Activated T-helper 17 cell treated with anti-CD3 and anti-CD28 coated beads, Interleukin-2, amount 50 U/mL, for 72 hours (primary cell): ENCODE data around the gene RIMS1. TPM values are rescaled to one million over a fixed set of nuclear protein-coding genes. Genes with fewer than 3 reads are reported as not detected.

Experiments used
- ATAC-seq: fragments of 150-1000 bp; cut with Tn5 transposase; replicated peaks from 2 replicates; pipeline ENCODE4 v1.10.0; 2021; ENCODE audit warnings: mild to moderate bottlenecking, moderate library complexity
- H3K27ac Mint-ChIP-seq: one replicate; pipeline ENCODE4 v1.8.0; 2022; ENCODE audit warnings: mixed read lengths
- H3K27me3 Mint-ChIP-seq: one replicate; pipeline ENCODE4 v1.8.0; 2022; ENCODE audit warnings: mixed read lengths
- H3K36me3 Mint-ChIP-seq: one replicate; pipeline ENCODE4 v1.8.0; 2022; ENCODE audit warnings: low read depth, mild to moderate bottlenecking, mixed read lengths
- H3K4me1 Mint-ChIP-seq: one replicate; pipeline ENCODE4 v1.8.0; 2022; ENCODE audit warnings: mixed read lengths
- H3K4me3 Mint-ChIP-seq: one replicate; pipeline ENCODE4 v1.8.0; 2022; ENCODE audit warnings: mild to moderate bottlenecking, mixed read lengths
- H3K9me3 Mint-ChIP-seq: one replicate; pipeline ENCODE4 v1.8.0; 2022; ENCODE audit warnings: mixed read lengths
- total RNA-seq, 2 donors: library from RNA; stranded (reverse); gene quantifications; one replicate each; pipeline ENCODE4 v1.2.3, GENCODE V29; 2022

Gene RIMS1
- total RNA-seq, 2 donors from 2014 or later: not detected

- no peak overlapping the region for H3K27ac Mint-ChIP-seq
- H3K9me3 Mint-ChIP-seq: peaks cover 4% of the 10 kb centered on the region
- H3K27me3 Mint-ChIP-seq: peaks cover 3% of the 10 kb centered on the region
- H3K4me3 Mint-ChIP-seq: no peak overlapping the region
- no peak for ATAC-seq
- no peaks in the 10 kb centered on the region for H3K36me3 Mint-ChIP-seq
- no peaks in the 10 kb centered on the region for H3K4me1 Mint-ChIP-seq
Measured at GRCh38 chr6:72271531-72271930, 385.2 kb downstream of the RIMS1 start.

GRCh38 chr6:72272958-72273357 lies 386.6 kb downstream of the RIMS1 start:
- no peak for ATAC-seq
- Mint-ChIP-seq H3K4me3 (no peak overlapping the region), H3K36me3 (no peaks in the 10 kb centered on the region), H3K9me3 (peaks cover 4% of the 10 kb centered on the region), H3K27me3 (peaks cover 3% of the 10 kb centered on the region), H3K27ac (no peak overlapping the region), H3K4me1 (no peaks in the 10 kb centered on the region)

DNA sequence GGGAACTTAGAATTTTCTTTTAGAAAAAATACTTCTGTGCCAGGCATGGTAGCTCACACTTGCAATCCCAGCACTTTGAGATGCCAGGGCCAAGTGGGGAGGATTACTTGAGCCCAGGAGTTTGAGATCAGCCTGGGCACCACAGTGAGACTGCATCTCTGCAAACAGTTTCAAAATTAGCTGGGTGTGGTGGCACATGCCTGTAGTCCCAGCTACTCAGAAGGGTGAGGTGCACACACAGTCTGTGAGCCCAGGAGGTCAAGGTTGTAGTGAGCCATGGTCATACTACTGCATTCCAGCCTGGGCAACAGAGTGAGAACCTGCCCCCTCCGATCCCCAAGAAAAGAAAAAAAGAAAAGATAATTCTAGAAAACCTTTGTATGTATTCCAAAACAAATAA lies 389.5 kb downstream of the RIMS1 start:
- H3K27ac Mint-ChIP-seq: no peak overlapping the region
- no peak for ATAC-seq
- H3K4me3 Mint-ChIP-seq: no peak overlapping the region
- H3K9me3 Mint-ChIP-seq: no peaks in the 10 kb centered on the region
- H3K4me1 Mint-ChIP-seq: no peaks in the 10 kb centered on the region
- no peaks in the 10 kb centered on the region for H3K27me3 Mint-ChIP-seq
- H3K36me3 Mint-ChIP-seq: no peaks in the 10 kb centered on the region

DNA sequence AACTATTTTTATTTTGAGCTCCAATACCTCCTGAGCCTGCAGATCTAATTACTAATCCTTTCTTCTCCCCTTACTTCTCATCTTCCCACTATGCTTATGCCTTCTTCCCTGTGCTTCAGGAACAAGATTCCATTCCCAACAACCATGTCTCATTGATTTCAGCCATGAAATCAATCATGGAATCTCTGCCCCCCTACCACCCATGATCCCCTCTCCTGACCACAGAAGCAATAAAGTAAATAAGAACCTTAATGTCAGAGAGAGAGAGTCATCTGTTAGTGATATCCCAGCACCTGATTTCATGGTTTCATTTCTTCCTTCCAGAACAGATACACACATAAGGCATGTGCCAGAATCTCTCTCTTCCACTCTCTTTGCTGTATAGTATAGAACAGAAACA lies 395.9 kb downstream of the RIMS1 start:
- no peak for ATAC-seq
- Mint-ChIP-seq H3K9me3 (peaks cover 4% of the 10 kb centered on the region), H3K27me3 (no peaks in the 10 kb centered on the region), H3K27ac (no peak overlapping the region), H3K4me3 (no peak overlapping the region), H3K36me3 (no peaks in the 10 kb centered on the region), H3K4me1 (no peaks in the 10 kb centered on the region)

GRCh38 chr6:72283571-72283970 lies 397.2 kb downstream of the RIMS1 start:
- Mint-ChIP-seq H3K36me3 (no peaks in the 10 kb centered on the region), H3K4me1 (no peaks in the 10 kb centered on the region), H3K9me3 (peaks cover 4% of the 10 kb centered on the region), H3K27me3 (no peaks in the 10 kb centered on the region), H3K4me3 (no peak overlapping the region), H3K27ac (no peak overlapping the region)
- ATAC-seq: no peak

DNA sequence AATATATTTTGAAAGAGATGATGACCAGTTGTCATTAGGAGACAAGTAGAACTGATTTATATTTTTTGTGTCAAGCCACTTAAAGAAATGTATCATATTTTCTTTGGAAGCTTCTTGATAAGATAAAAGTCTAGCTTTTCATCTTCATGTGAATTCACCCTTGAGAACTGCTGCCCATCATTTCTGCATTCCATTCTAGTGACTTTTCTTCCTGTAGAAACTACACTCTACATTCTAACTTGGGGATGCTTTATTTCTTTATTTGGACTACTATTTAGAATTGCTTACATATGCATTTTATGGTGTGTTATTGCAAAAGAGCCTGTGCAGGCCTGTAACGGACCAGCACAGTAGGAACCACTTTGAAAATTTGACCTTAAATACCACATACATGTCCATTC lies 400.6 kb downstream of the RIMS1 start:
- Mint-ChIP-seq H3K4me1 (no peaks in the 10 kb centered on the region), H3K9me3 (peaks cover 4% of the 10 kb centered on the region), H3K27ac (no peak overlapping the region), H3K27me3 (no peaks in the 10 kb centered on the region), H3K4me3 (no peak overlapping the region), H3K36me3 (no peaks in the 10 kb centered on the region)
- no peak for ATAC-seq

DNA sequence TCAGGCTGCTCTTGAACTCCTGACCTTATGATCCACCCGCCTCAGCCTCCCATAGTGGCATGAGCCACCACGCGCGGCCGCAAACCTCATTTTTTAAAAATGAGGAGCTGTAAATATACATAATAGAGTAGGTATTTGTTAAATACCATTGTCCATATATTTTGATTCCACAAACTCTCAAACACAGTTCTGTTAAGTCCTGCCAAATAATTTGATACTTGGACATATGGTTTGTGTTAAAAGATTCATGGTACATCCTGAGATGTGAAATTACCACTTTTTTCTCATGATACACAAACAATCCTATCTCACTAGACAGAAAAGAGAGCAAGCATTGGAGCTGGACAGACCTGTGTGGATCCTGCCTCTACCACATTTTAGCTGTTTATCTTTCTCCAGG lies 401.5 kb downstream of the RIMS1 start:
- no peaks in the 10 kb centered on the region for H3K36me3 Mint-ChIP-seq
- H3K9me3 Mint-ChIP-seq: no peaks in the 10 kb centered on the region
- ATAC-seq: no peak
- H3K27ac Mint-ChIP-seq: no peak overlapping the region
- no peak overlapping the region for H3K4me3 Mint-ChIP-seq
- H3K4me1 Mint-ChIP-seq: no peaks in the 10 kb centered on the region
- no peaks in the 10 kb centered on the region for H3K27me3 Mint-ChIP-seq

DNA sequence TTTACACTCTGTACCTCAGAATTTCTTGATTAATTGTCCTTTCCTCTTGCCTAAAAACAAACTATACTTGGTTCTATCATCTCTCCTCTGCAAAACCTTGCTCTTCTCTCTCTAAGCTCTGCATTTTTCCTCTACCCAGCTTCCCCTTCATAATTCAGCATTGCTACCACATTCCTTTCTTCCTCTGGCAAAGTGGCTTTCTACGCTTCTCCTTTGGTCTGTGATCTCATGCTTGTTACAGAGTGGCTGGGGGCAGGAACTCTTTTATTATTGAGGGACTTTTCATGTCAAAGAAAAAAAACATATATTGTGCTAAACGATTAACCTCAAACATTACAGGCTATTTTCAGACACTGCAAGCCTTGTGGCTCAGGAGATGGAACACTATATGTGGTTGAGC lies 402.2 kb downstream of the RIMS1 start:
- Mint-ChIP-seq H3K4me1 (no peaks in the 10 kb centered on the region), H3K36me3 (no peaks in the 10 kb centered on the region), H3K27me3 (no peaks in the 10 kb centered on the region), H3K27ac (no peak overlapping the region), H3K9me3 (no peaks in the 10 kb centered on the region), H3K4me3 (no peak overlapping the region)
- no peak for ATAC-seq

GRCh38 chr6:72290620-72291019 lies 404.3 kb downstream of the RIMS1 start:
- no peaks in the 10 kb centered on the region for H3K4me1 Mint-ChIP-seq
- no peaks in the 10 kb centered on the region for H3K9me3 Mint-ChIP-seq
- H3K36me3 Mint-ChIP-seq: no peaks in the 10 kb centered on the region
- H3K4me3 Mint-ChIP-seq: no peak overlapping the region
- H3K27ac Mint-ChIP-seq: no peak overlapping the region
- H3K27me3 Mint-ChIP-seq: no peaks in the 10 kb centered on the region
- no peak for ATAC-seq

GRCh38 chr6:72296375-72296774 lies 410.0 kb downstream of the RIMS1 start:
- H3K36me3 Mint-ChIP-seq: no peaks in the 10 kb centered on the region
- no peaks in the 10 kb centered on the region for H3K4me1 Mint-ChIP-seq
- no peaks in the 10 kb centered on the region for H3K27me3 Mint-ChIP-seq
- no peak for ATAC-seq
- H3K4me3 Mint-ChIP-seq: no peak overlapping the region
- H3K9me3 Mint-ChIP-seq: no peaks in the 10 kb centered on the region
- no peak overlapping the region for H3K27ac Mint-ChIP-seq

DNA sequence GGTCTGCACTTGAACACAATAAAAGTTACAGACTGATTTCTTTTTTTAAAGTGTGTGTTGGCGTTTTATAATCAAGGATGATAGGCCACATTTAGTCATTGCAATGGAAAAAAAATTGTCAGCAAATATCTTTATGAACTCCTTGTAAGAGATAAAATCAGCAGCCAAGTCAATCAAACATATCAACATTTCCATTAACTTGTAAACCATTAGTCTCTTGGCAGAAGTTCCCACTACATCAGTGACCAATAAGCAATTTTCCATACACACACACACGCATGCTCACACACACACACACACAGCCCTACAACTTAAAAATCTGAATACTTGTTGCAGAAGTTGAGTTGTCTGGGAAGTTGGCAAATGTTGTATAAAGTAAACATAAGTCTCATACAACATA lies 419.6 kb downstream of the RIMS1 start:
- no peak for ATAC-seq
- Mint-ChIP-seq H3K27ac (no peak overlapping the region), H3K27me3 (no peaks in the 10 kb centered on the region), H3K9me3 (no peaks in the 10 kb centered on the region), H3K4me1 (no peaks in the 10 kb centered on the region), H3K4me3 (no peak overlapping the region), H3K36me3 (no peaks in the 10 kb centered on the region)

DNA sequence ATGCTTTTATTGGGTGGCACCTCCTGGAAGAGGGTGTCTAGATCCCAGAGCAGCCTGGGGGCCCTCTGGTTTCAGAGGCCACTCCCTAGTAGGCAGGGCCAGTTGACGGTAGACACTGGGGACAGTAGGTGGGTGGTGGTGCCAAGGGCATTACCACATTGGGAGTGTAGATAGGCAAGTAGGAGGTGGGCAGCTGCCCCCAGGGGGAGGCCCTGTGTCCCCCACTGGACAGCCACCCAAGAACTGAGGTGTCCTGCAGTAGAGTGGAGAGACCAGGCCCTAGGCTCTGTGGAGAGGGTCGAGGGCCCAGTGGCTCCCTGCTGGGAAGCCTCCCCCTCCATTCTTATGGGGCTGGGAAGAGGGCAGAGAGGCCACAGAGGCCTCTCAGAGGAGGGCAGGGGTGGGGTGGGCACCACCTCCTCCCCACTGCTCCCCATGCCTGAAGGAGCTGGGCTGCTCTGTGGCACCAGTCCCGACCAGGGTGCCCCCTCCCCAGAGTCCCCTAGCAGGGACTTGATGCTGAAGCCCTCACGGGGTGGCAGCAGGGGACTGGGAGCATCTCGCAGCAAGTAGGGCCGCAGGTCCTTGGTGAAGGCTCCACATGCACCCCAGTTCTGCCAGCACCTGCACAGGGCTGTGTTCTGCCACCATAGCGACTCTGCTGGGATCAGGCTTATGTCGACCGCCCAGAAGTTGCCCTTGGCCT lies 430.5 kb downstream of the RIMS1 start:
- H3K4me3 Mint-ChIP-seq: no peak overlapping the region
- no peak for ATAC-seq
- H3K27ac Mint-ChIP-seq: no peak overlapping the region
- H3K36me3 Mint-ChIP-seq: no peaks in the 10 kb centered on the region
- no peaks in the 10 kb centered on the region for H3K27me3 Mint-ChIP-seq
- no peaks in the 10 kb centered on the region for H3K4me1 Mint-ChIP-seq
- no peaks in the 10 kb centered on the region for H3K9me3 Mint-ChIP-seq

DNA sequence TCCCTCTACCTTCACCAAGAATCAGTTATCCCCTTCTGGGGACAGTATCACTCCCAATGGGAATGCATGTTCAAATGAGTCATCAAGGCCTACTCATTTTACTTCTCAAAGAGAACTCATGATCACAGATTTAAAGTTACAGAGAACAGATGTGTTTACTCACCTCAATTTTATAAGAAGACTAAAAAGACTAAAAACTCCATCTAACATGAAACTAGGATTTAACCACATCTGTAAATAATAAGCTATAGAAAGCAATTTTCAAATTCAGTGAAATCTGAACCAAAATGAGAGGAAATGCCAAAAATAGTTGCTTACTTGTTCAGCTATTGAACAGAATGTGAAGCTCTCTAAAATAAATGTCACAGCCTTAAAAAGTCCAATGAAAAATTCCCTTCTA lies 435.4 kb downstream of the RIMS1 start:
- no peaks in the 10 kb centered on the region for H3K9me3 Mint-ChIP-seq
- ATAC-seq: no peak
- H3K27me3 Mint-ChIP-seq: no peaks in the 10 kb centered on the region
- H3K27ac Mint-ChIP-seq: no peak overlapping the region
- no peaks in the 10 kb centered on the region for H3K4me1 Mint-ChIP-seq
- no peaks in the 10 kb centered on the region for H3K36me3 Mint-ChIP-seq
- H3K4me3 Mint-ChIP-seq: no peak overlapping the region

DNA sequence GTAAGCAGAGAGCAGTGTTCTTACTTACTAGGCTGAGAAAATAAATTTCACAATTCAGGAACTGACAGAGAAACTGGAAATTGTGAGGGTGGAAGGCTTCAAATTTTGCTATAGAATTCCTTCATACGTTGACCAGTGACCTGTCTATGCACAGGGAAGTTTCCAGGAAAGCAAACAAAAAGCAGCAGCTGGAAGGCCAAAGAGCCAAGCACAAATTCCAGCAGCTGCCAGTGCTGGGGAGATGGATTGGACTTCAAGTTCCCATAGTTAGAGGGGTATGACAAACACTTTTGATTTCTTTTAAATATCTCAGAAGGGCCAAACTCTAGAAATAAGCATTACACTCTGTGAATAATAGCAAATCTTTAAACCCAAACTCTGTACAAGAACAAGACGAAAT lies 436.4 kb downstream of the RIMS1 start:
- H3K27me3 Mint-ChIP-seq: no peaks in the 10 kb centered on the region
- H3K36me3 Mint-ChIP-seq: no peaks in the 10 kb centered on the region
- no peak overlapping the region for H3K4me3 Mint-ChIP-seq
- no peak for ATAC-seq
- H3K4me1 Mint-ChIP-seq: no peaks in the 10 kb centered on the region
- H3K27ac Mint-ChIP-seq: no peak overlapping the region
- no peaks in the 10 kb centered on the region for H3K9me3 Mint-ChIP-seq

DNA sequence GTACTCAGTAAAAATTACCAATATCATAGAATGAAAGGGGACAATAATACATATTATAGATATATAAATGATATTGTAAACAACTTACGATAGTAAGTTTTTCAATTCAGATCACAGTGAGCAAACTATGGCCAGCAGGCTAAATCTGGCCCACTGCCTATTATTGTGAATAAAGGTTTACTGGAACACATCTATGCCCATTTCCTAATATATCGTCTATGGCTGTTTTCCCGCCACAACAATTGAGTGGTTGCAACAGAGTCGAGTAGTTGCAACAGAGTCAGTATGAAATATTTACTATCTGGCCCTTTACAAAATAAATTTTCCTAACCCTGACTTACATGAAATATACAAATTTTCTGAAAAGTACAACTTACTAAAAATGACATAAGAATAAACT lies 438.2 kb downstream of the RIMS1 start:
- no peaks in the 10 kb centered on the region for H3K4me1 Mint-ChIP-seq
- H3K9me3 Mint-ChIP-seq: no peaks in the 10 kb centered on the region
- no peaks in the 10 kb centered on the region for H3K36me3 Mint-ChIP-seq
- H3K27me3 Mint-ChIP-seq: no peaks in the 10 kb centered on the region
- H3K27ac Mint-ChIP-seq: no peak overlapping the region
- no peak overlapping the region for H3K4me3 Mint-ChIP-seq
- no peak for ATAC-seq

- H3K9me3 Mint-ChIP-seq: no peaks in the 10 kb centered on the region
- no peak for ATAC-seq
- no peaks in the 10 kb centered on the region for H3K4me1 Mint-ChIP-seq
- H3K27ac Mint-ChIP-seq: no peak overlapping the region
- no peak overlapping the region for H3K4me3 Mint-ChIP-seq
- no peaks in the 10 kb centered on the region for H3K27me3 Mint-ChIP-seq
- H3K36me3 Mint-ChIP-seq: no peaks in the 10 kb centered on the region
Measured at GRCh38 chr6:72328775-72329174, 442.4 kb downstream of the RIMS1 start.
